NCI-H524 (cell line): Measurements from ENCODE around the gene OOEP.

Experiments used
- DNase-seq, 2 experiments: peaks; one replicate each; lab custom pipeline; 2025; lab: John Stamatoyannopoulos, UW

Gene OOEP

GRCh38 chr6:73364549-73364948 is 5.1 kb downstream of the OOEP start:
- DNase-seq: peak in 1 of 2 experiments; percentile 14

DNA sequence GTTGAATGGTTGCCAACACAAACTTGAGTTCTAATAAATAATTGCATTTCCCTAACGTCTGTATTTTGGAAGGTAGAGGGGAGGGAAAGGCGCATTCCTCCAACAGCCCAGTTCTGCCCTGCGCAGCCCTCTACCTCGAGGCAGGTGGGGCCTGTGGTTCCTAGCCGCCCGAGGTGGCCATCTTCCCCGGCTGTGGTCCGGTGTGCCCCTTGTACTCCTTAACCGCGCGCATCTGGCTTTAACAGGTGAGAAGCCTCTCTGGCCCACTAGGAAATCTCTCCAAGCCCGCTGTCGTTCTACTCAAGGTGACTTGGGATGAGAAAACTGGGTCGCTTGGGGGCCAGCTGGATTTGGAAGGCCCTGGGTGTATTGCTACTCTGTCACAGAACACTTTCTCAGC is 5.6 kb downstream of the OOEP start:
- no peak for DNase-seq

- no peak for DNase-seq
Observed at GRCh38 chr6:73363537-73363875, 6.2 kb downstream of the OOEP start.

DNA sequence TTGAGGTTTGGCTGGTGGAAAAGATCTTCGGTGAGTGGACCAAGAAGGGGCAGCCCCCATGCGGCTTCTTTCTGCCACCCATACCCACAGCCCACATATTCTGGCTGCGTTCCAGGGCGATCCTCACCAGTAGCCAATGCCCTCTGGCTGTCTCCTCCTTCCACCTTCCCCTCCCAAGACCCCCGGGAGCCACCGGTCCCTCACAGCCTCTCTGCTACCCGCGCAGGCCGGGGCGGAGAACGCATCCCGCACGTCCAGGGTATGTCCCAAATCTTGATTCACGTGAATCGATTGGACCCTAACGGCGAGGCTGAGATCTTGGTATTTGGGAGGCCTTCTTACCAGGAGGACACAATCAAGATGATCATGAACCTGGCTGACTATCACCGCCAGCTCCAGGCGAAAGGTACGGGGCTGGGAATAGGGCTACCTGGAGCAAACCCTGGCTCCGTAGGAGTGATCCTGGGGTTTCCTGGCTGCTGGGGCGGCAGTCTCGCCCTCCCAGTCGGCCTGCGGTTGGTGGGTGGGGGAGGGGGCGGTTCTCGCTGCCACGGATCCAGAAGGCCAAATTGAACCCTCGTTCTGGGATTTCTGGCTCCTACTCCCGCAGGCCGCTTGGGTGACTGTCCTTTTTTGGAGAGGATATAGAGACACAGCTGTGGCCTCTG is 6.7 kb downstream of the OOEP start:
- no peak for DNase-seq

GRCh38 chr6:73362358-73362757 is 7.3 kb downstream of the OOEP start, which contains the start of gene KHDC3L:
Gene KHDC3L, plus strand, starts transcription at chr6:73362658. Its CDS starts 72 bp downstream, at chr6:73362730.
- no peak for DNase-seq

GRCh38 chr6:73353636-73354593 is 15.8 kb downstream of the OOEP start, which contains the start of gene DPPA5:
Gene DPPA5, minus strand, starts transcription at chr6:73354276. Its CDS starts 51 bp downstream, at chr6:73354225.
- DNase-seq: no peak

DNA sequence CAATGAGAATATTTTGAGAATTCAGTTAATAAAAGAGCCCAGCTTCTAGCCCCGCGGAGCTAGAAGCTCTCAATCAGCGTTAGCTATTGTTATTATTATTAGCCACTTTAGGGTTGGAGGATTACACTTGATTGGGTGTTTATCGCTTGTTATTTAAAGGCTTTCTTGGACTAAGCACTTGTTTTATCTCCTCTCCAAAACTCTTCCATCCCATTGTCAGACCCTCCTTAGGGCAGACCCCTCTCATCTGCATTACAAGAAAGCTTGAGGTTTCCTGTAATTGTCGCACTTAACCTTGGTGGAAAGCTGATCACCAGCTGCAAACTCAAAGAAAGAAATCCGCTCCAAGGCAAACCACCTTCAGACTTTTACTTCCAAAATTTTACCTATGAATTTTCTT is 20.4 kb downstream of the OOEP start:
- DNase-seq: no peak

DNA sequence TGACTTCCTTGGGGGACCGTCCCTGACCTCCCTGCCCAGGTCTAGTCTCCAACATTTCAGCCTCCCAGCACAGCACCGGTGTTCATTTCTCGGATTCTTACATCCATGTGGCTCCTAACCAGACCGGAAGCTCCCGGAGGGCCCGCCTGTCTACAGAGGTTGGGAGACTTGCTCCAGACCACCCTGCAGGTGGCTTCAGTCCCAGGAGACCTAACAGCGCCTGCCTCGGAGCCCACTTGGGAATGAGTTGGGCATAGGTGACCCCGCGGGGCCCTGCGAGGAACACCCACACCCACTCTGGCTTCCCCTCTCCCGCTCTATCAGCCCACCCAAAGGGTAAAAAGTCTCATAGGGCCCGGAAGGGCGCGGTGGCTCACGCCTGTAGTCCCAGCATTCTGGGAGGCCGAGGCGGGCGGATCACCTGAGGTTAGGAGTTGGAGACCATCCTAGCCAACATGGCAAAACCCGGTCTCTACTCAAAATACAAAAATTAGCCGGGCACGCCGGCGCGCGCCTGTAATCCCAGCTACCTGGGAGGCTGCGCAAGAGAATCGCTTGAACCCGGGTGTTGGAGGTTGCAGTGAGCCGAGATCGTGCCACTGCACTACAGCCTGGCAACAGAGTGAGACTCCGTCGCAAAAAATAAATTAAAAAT is 21.0 kb downstream of the OOEP start:
- DNase-seq: no peak

GRCh38 chr6:73343164-73343563 is 26.5 kb downstream of the OOEP start:
- no peak for DNase-seq

- no peak for DNase-seq
Observed at GRCh38 chr6:73342174-73342573, 27.5 kb downstream of the OOEP start.

GRCh38 chr6:73341335-73341734 is 28.4 kb downstream of the OOEP start:
- no peak for DNase-seq

- DNase-seq: peak in 1 of 2 experiments; percentile 9
Observed at GRCh38 chr6:73340048-73340447, 29.6 kb downstream of the OOEP start.

DNA sequence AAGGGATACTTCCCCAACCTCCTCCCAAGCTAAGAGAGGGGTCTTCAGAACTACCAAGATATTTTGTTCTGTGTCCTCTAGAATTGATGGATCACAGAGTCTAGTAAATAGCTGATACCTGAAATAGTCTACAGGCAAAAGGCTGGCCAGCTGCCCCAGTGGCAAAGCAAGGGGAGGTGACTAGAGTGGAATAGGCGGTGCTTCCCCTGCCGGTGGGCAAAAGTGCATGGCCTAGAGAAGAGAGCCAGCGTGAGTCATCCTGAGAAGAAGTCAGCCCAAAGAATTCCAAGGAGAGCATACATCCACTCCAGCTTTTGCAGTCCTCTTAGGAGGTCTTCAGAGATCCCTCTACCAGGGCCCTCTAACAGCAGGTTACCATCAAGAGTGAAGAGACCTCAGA is 30.4 kb downstream of the OOEP start:
- DNase-seq: no peak

DNA sequence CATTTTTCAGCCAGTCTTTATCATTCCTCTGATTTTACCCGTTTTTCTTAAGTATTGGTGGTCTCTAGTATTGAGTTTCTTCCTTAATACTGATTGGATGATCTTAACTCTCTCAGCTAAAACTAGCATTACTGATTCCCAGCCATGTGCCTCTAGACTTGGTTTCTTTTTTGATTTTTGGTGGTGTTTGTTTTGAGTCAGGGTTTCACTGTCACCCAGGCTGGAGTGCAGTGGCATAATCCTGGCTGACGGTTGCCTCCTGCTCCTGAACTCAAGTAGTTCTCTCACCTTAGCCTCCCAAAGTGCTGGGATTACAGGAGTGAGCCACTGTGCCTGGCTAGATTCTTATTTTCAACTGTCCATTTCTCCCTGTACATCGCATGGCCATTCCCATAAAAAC is 40.5 kb downstream of the OOEP start:
- DNase-seq: no peak

DNA sequence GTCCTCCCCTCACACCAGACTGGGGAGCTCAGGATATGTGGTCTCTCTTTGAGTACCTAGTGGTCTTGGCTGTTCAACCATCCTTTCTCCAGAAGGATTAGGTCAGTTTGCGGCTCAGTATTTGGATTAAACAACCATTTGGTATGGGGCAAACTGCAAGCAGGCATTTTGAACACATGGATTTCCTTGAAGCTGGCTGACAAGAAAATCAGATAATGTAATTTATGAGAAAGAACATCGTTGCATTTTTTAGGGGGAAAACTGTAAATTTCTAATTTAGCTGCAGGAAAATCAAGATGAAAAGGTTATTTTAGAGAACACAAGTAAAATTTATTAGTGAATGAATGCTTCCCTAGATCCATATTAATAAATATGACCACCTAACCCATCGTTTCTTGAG is 40.9 kb downstream of the OOEP start:
- DNase-seq: no peak

- DNase-seq: no peak
Observed at GRCh38 chr6:73325656-73326055, 44.0 kb downstream of the OOEP start.

GRCh38 chr6:73323323-73323722 is 46.4 kb downstream of the OOEP start:
- peak in 1 of 2 experiments; percentile 17 for DNase-seq
